OCI-LY7 (cell line): ENCODE measurements around the gene DNAH9.

Source experiments
- CTCF ChIP-seq: fragments of 200-600 bp; sonication (generic); conservative IDR thresholded peaks from 2 replicates; pipeline ENCODE4 v1.5.1; 2014; ENCODE audit warnings: mild to moderate bottlenecking, antibody characterized with exemption, low read length, moderate library complexity, mixed read lengths
- EZH2phosphoT487 ChIP-seq: fragments of 200-600 bp; sonication (generic); IDR thresholded peaks from 2 replicates; pipeline ENCODE4 v1.6.1; 2018; ENCODE audit warnings: low read depth, borderline replicate concordance, mild to moderate bottlenecking, mixed run types, antibody characterized with exemption, low read length, moderate library complexity, mixed read lengths

- no peak for TF ChIP-seq CTCF
- TF ChIP-seq EZH2phosphoT487: no peak
Observed at GRCh38 chr17:11565591-11565990, 32.7 kb upstream of the DNAH9 start.
